Transverse colon (tissue), 4 donors: ENCODE data around the gene RBM45. TPM values are rescaled to one million over a fixed set of nuclear protein-coding genes. Genes with fewer than 3 reads are reported as not detected.

Experiments
- DNase-seq: peaks from one replicate; pipeline ENCODE4 v3.0.0-alpha.2; 2019
- H3K27ac ChIP-seq, 4 donors: fragments of 200-600 bp; sonication (generic); 2 replicates each; pipeline ENCODE4 v1.5.1; 2016 to 2018; ENCODE audit warnings: inconsistent platforms in 4 of 4
- H3K27me3 ChIP-seq: fragments of 200-600 bp; sonication (generic); 2 replicates; pipeline ENCODE4 v1.5.1; 2017; ENCODE audit warnings: inconsistent platforms
- H3K36me3 ChIP-seq, 4 donors: fragments of 200-600 bp; sonication (generic); 2 replicates each; pipeline ENCODE4 v1.5.1; 2017 to 2019; ENCODE audit warnings: inconsistent platforms in 4 of 4
- H3K4me1 ChIP-seq, 4 donors: fragments of 200-600 bp; sonication (generic); 2 replicates each; pipeline ENCODE4 v1.5.1; 2017 to 2020; ENCODE audit warnings: inconsistent platforms in 4 of 4
- H3K4me3 ChIP-seq, 4 donors: fragments of 200-600 bp; sonication (generic); 1 replicate in 1 of 4; 2 replicates in 3 of 4; pipeline versions ENCODE4 v1.5.1 to v1.6.1; 2017 to 2019; ENCODE audit warnings: inconsistent platforms in 4 of 4
- H3K9me3 ChIP-seq, 2 donors: fragments of 200-600 bp; sonication (generic); 2 replicates each; pipeline ENCODE4 v1.5.1; 2017 to 2019; ENCODE audit warnings: inconsistent platforms in 2 of 2
- CTCF ChIP-seq, 5 experiments: fragments of 200-600 bp in 3 of 5; fragments of 450-650 bp in 2 of 5; sonication (generic) in 3 of 5; IDR thresholded peaks; 1 replicate in 2 of 5; 2 replicates in 3 of 5; pipeline ENCODE4 v1.5.1; 2016 to 2017; ENCODE audit warnings: antibody characterized with exemption in 5 of 5, inconsistent platforms in 3 of 5, mild to moderate bottlenecking in 2 of 5, moderate library complexity in 1 of 5
- EP300 ChIP-seq: sonication (generic); formaldehyde crosslinking; IDR thresholded peaks from one replicate; pipeline ENCODE4 v1.6.1; 2017; ENCODE audit warnings: antibody characterized with exemption, low read depth
- POLR2A ChIP-seq: fragments of 450-650 bp; IDR thresholded peaks from one replicate; pipeline ENCODE4 v1.6.1; 2016; ENCODE audit warnings: antibody characterized with exemption, mild to moderate bottlenecking, moderate library complexity
- POLR2AphosphoS5 ChIP-seq, 3 donors: sonication (generic); formaldehyde crosslinking; IDR thresholded peaks; one replicate each; pipeline ENCODE4 v1.6.1; 2016; ENCODE audit warnings: antibody characterized with exemption in 3 of 3
- WGBS, 2 donors: methylation state at CpG; one replicate each; pipeline ENCODE4 v1.1.5; 2018; ENCODE audit warnings: low coverage in 1 of 2; 5-methylcytosine and 5-hydroxymethylcytosine counted together
- in situ Hi-C, 4 donors: fragments of 200-750 bp; cut with MboI; loops; one replicate each; pipeline versions ENCODE4 v1.15.0 to v1.15.1; 2017; ENCODE audit warnings: low sequenced_read_pairs in 3 of 4, low pct_ligation_motif_present in 1 of 4, low pct_unique_long_range_greater_than_20kb in 1 of 4
- intact Hi-C: fragments of 100-400 bp; cut with DNase I; formaldehyde crosslinking; loops from one replicate; pipeline ENCODE4 v1.15.1; 2023; ENCODE audit warnings: low total_unique reads
- total RNA-seq, 4 donors: library from RNA; depleted of rRNA; stranded (reverse); fragments of >200 nt; gene quantifications; one replicate each; pipeline ENCODE4 v1.1.0, GENCODE V29; 2016

Gene RBM45
- total RNA-seq, 4 donors from 2014 or later, result 6.4 to 20.3 (median 14.9) TPM

GRCh38 chr2:178068823-178069454 lies 43.3 kb upstream of the RBM45 start:
- WGBS, 2 donors, result 90 to 100% methylated on average over 1 of the region's 1 CpG
- Histone ChIP-seq H3K9me3 (no peaks in the 10 kb centered on the region), H3K4me1 (peaks cover 0 to 16% (median 6%) of the 10 kb centered on the region in 4 donors), H3K36me3 (no peaks in the 10 kb centered on the region), H3K4me3 (no peak overlapping the region), H3K27me3 (no peaks in the 10 kb centered on the region), H3K27ac (no peak overlapping the region)
- in situ Hi-C loops, result no loop called here
- no peak for TF ChIP-seq EP300
- DNase-seq, result no peak
- intact Hi-C loops, result no loop called here

GRCh38 chr2:178069551-178069950 lies 42.7 kb upstream of the RBM45 start:
- TF ChIP-seq EP300, result no peak
- TF ChIP-seq CTCF (IDR thresholded peaks at IDR 0.05), result no peak
- no peak for TF ChIP-seq POLR2AphosphoS5 (IDR thresholded peaks at IDR 0.05)
- TF ChIP-seq POLR2A, result no peak
- DNase-seq, result no peak
- intact Hi-C loops, result no loop called here
- Histone ChIP-seq H3K4me3 (no peak overlapping the region), H3K4me1 (peaks cover 0 to 16% (median 8%) of the 10 kb centered on the region in 4 donors), H3K9me3 (no peaks in the 10 kb centered on the region), H3K27me3 (no peaks in the 10 kb centered on the region), H3K36me3 (no peaks in the 10 kb centered on the region), H3K27ac (no peak overlapping the region)
- in situ Hi-C loops, result no loop called here
- 63 to 64% methylated on average over 1 of the region's 1 CpG for WGBS, 2 donors

GRCh38 chr2:178070824-178071223 lies 41.4 kb upstream of the RBM45 start:
- in situ Hi-C loops (no loop called here), intact Hi-C loops (no loop called here)
- Histone ChIP-seq H3K27me3 (no peaks in the 10 kb centered on the region), H3K4me3 (no peak overlapping the region), H3K9me3 (no peaks in the 10 kb centered on the region), H3K4me1 (peaks cover 0 to 16% (median 9%) of the 10 kb centered on the region in 4 donors), H3K36me3 (no peaks in the 10 kb centered on the region), H3K27ac (no peak overlapping the region)
- WGBS, 2 donors, result 28 to 42% methylated on average over 2 of the region's 2 CpGs
- no peak for TF ChIP-seq POLR2A
- no peak for TF ChIP-seq POLR2AphosphoS5 (IDR thresholded peaks at IDR 0.05)
- no peak for TF ChIP-seq CTCF (IDR thresholded peaks at IDR 0.05)
- TF ChIP-seq EP300, result no peak
- no peak for DNase-seq

- in situ Hi-C loops (no loop called here), intact Hi-C loops (no loop called here)
- Histone ChIP-seq H3K27ac (peak overlapping the region in 3 of 4 donors; percentile 68 to 81 (median 81)), H3K36me3 (no peaks in the 10 kb centered on the region), H3K9me3 (no peaks in the 10 kb centered on the region), H3K4me1 (peaks cover 0 to 16% (median 9%) of the 10 kb centered on the region in 4 donors), H3K27me3 (no peaks in the 10 kb centered on the region), H3K4me3 (peak overlapping the region in 2 of 4 donors; percentile 31 to 48)
- DNase-seq, result no peak
- WGBS, 2 donors, result 92% methylated on average over 11 of the region's 11 CpGs; no CpG with 5 or more reads in 1 of the 2 donors
- TF ChIP-seq POLR2A (no peak), POLR2AphosphoS5 (IDR thresholded peaks at IDR 0.05) (no peak)
These were observed 40.2 kb upstream of the RBM45 start for GRCh38 chr2:178072000-178072382.

GRCh38 chr2:178072383-178073301 lies 39.6 kb upstream of the RBM45 start, which contains the start of gene PDE11A:
Gene PDE11A, minus strand, starts transcription at chr2:178072777. Its CDS starts 340 bp downstream, at chr2:178072437.
- Histone ChIP-seq H3K9me3 (no peaks in the 10 kb centered on the region), H3K36me3 (no peaks in the 10 kb centered on the region), H3K4me3 (peak within 1 kb of the TSS; percentile 2 to 48 (median 32)), H3K27ac (peak within 1 kb of the TSS; percentile 60 to 81 (median 74)), H3K27me3 (no peaks in the 10 kb centered on the region), H3K4me1 (peaks cover 0 to 16% (median 9%) of the 10 kb centered on the region in 4 donors)
- intact Hi-C loops (no loop called here), in situ Hi-C loops (no loop called here)
- DNase-seq, result peak; percentile 92
- WGBS, 2 donors, result 4 to 7% methylated on average over 11 to 40 of the region's 44 CpGs
- TF ChIP-seq POLR2AphosphoS5 (IDR thresholded peaks at IDR 0.05) (peak; percentile 64 to 77 (median 67)), EP300 (no peak), CTCF (IDR thresholded peaks at IDR 0.05) (no peak), POLR2A (peak; percentile 65)
